Measurements from ENCODE around the gene XPNPEP1. TPM values are rescaled to one million over a fixed set of nuclear protein-coding genes. Genes with fewer than 3 reads are reported as not detected.
"Not testable (repeated sequence)": the region's sequence is repeated elsewhere in the genome, so short reads cannot be mapped to it uniquely, and the experiment has no call there.

XPNPEP1 gene
- total RNA-seq, 1 donor = 180 TPM

- no peak for DNase-seq (ENCODE audit: low read depth in 2 of 3, low spot score in 2 of 3)
These were observed 2.9 kb upstream of the XPNPEP1 start for GRCh38 chr10:109926061-109926745.

- no peak for DNase-seq (ENCODE audit: low read depth in 2 of 3, low spot score in 2 of 3)
These were observed 1.8 kb upstream of the XPNPEP1 start for GRCh38 chr10:109924967-109925620.

GRCh38 chr10:109924087-109924486 is 776 bp upstream of the XPNPEP1 start:
- DNase-seq (ENCODE audit: low read depth in 2 of 3, low spot score in 2 of 3) = no peak

GRCh38 chr10:109922358-109922975 is 844 bp downstream of the XPNPEP1 start:
- no peak for DNase-seq (ENCODE audit: low read depth in 2 of 3, low spot score in 2 of 3)

- DNase-seq (ENCODE audit: low read depth in 2 of 3, low spot score in 2 of 3) = no peak
These were observed 3.3 kb downstream of the XPNPEP1 start for GRCh38 chr10:109920016-109920415.

GRCh38 chr10:109919220-109919619 is 4.1 kb downstream of the XPNPEP1 start:
- no peak for DNase-seq (ENCODE audit: low read depth in 2 of 3, low spot score in 2 of 3)

GRCh38 chr10:109918707-109919106 is 4.6 kb downstream of the XPNPEP1 start:
- not testable (repeated sequence) for DNase-seq (ENCODE audit: low read depth in 2 of 3, low spot score in 2 of 3)

- DNase-seq (ENCODE audit: low read depth in 2 of 3, low spot score in 2 of 3) = no peak
These were observed 7.7 kb downstream of the XPNPEP1 start for GRCh38 chr10:109915566-109915965.

GRCh38 chr10:109914966-109915365 is 8.3 kb downstream of the XPNPEP1 start:
- DNase-seq (ENCODE audit: low read depth in 2 of 3, low spot score in 2 of 3) = peak in 2 of 3 donors; percentile 73 to 80

GRCh38 chr10:109913306-109913892 is 9.9 kb downstream of the XPNPEP1 start:
- DNase-seq (ENCODE audit: low read depth in 2 of 3, low spot score in 2 of 3) = no peak

GRCh38 chr10:109912335-109913281 is 10.7 kb downstream of the XPNPEP1 start:
- DNase-seq (ENCODE audit: low read depth in 2 of 3, low spot score in 2 of 3) = no peak

- no peak for DNase-seq (ENCODE audit: low read depth in 2 of 3, low spot score in 2 of 3)
These were observed 11.4 kb downstream of the XPNPEP1 start for GRCh38 chr10:109911903-109912302.

- no peak for DNase-seq (ENCODE audit: low read depth in 2 of 3, low spot score in 2 of 3)
These were observed 17.0 kb downstream of the XPNPEP1 start for GRCh38 chr10:109906316-109906715.

GRCh38 chr10:109904397-109904796 is 18.9 kb downstream of the XPNPEP1 start:
- no peak for DNase-seq (ENCODE audit: low read depth in 2 of 3, low spot score in 2 of 3)

- DNase-seq (ENCODE audit: low read depth in 2 of 3, low spot score in 2 of 3) = no peak
These were observed 20.0 kb downstream of the XPNPEP1 start for GRCh38 chr10:109902992-109903947.

- DNase-seq (ENCODE audit: low read depth in 2 of 3, low spot score in 2 of 3) = no peak
These were observed 23.7 kb downstream of the XPNPEP1 start for GRCh38 chr10:109899356-109900331.

GRCh38 chr10:109898666-109899355 is 24.5 kb downstream of the XPNPEP1 start:
- DNase-seq (ENCODE audit: low read depth in 2 of 3, low spot score in 2 of 3) = no peak

GRCh38 chr10:109898007-109898406 is 25.3 kb downstream of the XPNPEP1 start:
- DNase-seq (ENCODE audit: low read depth in 2 of 3, low spot score in 2 of 3) = no peak
